ENCODE results near the gene KLHL26.

GRCh38 chr19:18587561-18587960, 49.3 kb upstream of the KLHL26 start:
- TF ChIP-seq, protein P1, sequence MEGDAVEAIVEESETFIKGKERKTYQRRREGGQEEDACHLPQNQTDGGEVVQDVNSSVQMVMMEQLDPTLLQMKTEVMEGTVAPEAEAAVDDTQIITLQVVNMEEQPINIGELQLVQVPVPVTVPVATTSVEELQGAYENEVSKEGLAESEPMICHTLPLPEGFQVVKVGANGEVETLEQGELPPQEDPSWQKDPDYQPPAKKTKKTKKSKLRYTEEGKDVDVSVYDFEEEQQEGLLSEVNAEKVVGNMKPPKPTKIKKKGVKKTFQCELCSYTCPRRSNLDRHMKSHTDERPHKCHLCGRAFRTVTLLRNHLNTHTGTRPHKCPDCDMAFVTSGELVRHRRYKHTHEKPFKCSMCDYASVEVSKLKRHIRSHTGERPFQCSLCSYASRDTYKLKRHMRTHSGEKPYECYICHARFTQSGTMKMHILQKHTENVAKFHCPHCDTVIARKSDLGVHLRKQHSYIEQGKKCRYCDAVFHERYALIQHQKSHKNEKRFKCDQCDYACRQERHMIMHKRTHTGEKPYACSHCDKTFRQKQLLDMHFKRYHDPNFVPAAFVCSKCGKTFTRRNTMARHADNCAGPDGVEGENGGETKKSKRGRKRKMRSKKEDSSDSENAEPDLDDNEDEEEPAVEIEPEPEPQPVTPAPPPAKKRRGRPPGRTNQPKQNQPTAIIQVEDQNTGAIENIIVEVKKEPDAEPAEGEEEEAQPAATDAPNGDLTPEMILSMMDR (optimal IDR thresholded peaks at IDR 0.05 in 1 of 3, IDR thresholded peaks at IDR 0.05 in 1 of 3, conservative IDR thresholded peaks at IDR 0.05 in 1 of 3; ENCODE audit: extremely low read depth in 1 of 3, insufficient read depth in 2 of 3, low read length in 3 of 3), result no peak
- no peak for TF ChIP-seq EZH2 (IDR thresholded peaks at IDR 0.05; ENCODE audit: low read length)
